Psoas muscle (tissue), 8 donors: ENCODE measurements around the gene FAM177B. TPM values are rescaled to one million over a fixed set of nuclear protein-coding genes. Genes with fewer than 3 reads are reported as not detected.

Experiments
- ATAC-seq, 4 donors: fragments of 200-7000 bp; cut with Tn5 transposase; one replicate each; pipeline ENCODE4 v1.9.1; 2020; ENCODE audit warnings: moderate library complexity in 3 of 4, mild to moderate bottlenecking in 2 of 4
- DNase-seq, 2 donors: peaks; one replicate each; pipeline ENCODE4 v3.0.0-alpha.2; 2020
- H3K27ac ChIP-seq: fragments of 200-600 bp; one replicate; pipeline ENCODE4 v1.8.0; 2022
- H3K27me3 ChIP-seq, 3 donors: fragments of 200-600 bp in 1 of 3; one replicate each; pipeline versions ENCODE4 v1.6.1 to v1.8.0; 2013 to 2022; ENCODE audit warnings: low read length in 2 of 3, mild to moderate bottlenecking in 2 of 3, moderate library complexity in 1 of 3; ENCODE audit not compliant: insufficient read depth in 3 of 3
- H3K36me3 ChIP-seq, 2 donors: fragments of 200-600 bp in 1 of 2; one replicate each; pipeline versions ENCODE4 v1.6.1 to v1.8.0; 2013 to 2022; ENCODE audit warnings: low read depth in 1 of 2, mild to moderate bottlenecking in 1 of 2, moderate library complexity in 1 of 2; ENCODE audit not compliant: insufficient read depth in 1 of 2
- H3K4me1 ChIP-seq: fragments of 200-600 bp; one replicate; pipeline ENCODE4 v1.8.0; 2022
- H3K4me3 ChIP-seq: fragments of 200-600 bp; one replicate; pipeline ENCODE4 v1.8.0; 2022; ENCODE audit warnings: mild to moderate bottlenecking
- H3K9me3 ChIP-seq: fragments of 200-600 bp; one replicate; pipeline ENCODE4 v1.8.0; 2022
- WGBS, 3 donors: extraction: QIAGEN DNeasy Blood & Tissue Kit; methylation state at CpG; one replicate each; pipeline versions ENCODE4 v1.1.6 to v1.1.7; 2013; 5-methylcytosine and 5-hydroxymethylcytosine counted together
- intact Hi-C, 2 donors: fragments of 100-400 bp; cut with DNase I; formaldehyde crosslinking; loops; one replicate each; pipeline versions ENCODE4 v1.11.0 to v1.14.2; 2022
- polyA plus RNA-seq, 3 donors: library from polyadenylated mRNA; stranded (reverse); fragments of 200-250 nt; gene quantifications; one replicate each; pipeline ENCODE4 v1.2.3, GENCODE V29; 2013
- total RNA-seq, 4 donors: library from RNA; stranded (reverse); fragmentation: NEBNext Ultra II Directional in 2 of 4; extraction: Animal tissue kit (Norgen Biotek cat#: 25700) in 2 of 4; gene quantifications; one replicate each; pipeline versions ENCODE4 v1.2.1 to v1.2.4, GENCODE V29; 2021 to 2023
- TF ChIP-seq, protein P1 (sequence below): fragments of 200-600 bp; IDR thresholded peaks from one replicate; pipeline ENCODE4 v1.8.0; 2022; ENCODE audit warnings: antibody characterized with exemption
- donor health status: healthy with polysubstance abuse.
- donor health status: DM: no; HTN: no; CAD: no; lungs with moderate emphysema.
- donor health status: Bipolar disorder and iron deficiency.
- donor health status: healthy.
- donor health status: DM: yes; HTN: yes; CAD: no.
- donor health status: DM: no; HTN: no; CAD: no.
- donor health status: DM: no; HTN: no; CAD: no.
- donor health status: DM: yes; HTN: yes; CAD: no.

The FAM177B gene
- total and polyA plus RNA-seq, 7 donors = 0.08 TPM; not detected in 6

GRCh38 chr1:222750651-222751050, 13.6 kb downstream of the FAM177B start:
- H3K36me3 ChIP-seq = no peaks in the 10 kb centered on the region
- TF ChIP-seq, protein P1, sequence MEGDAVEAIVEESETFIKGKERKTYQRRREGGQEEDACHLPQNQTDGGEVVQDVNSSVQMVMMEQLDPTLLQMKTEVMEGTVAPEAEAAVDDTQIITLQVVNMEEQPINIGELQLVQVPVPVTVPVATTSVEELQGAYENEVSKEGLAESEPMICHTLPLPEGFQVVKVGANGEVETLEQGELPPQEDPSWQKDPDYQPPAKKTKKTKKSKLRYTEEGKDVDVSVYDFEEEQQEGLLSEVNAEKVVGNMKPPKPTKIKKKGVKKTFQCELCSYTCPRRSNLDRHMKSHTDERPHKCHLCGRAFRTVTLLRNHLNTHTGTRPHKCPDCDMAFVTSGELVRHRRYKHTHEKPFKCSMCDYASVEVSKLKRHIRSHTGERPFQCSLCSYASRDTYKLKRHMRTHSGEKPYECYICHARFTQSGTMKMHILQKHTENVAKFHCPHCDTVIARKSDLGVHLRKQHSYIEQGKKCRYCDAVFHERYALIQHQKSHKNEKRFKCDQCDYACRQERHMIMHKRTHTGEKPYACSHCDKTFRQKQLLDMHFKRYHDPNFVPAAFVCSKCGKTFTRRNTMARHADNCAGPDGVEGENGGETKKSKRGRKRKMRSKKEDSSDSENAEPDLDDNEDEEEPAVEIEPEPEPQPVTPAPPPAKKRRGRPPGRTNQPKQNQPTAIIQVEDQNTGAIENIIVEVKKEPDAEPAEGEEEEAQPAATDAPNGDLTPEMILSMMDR = no peak
- ATAC-seq = no peak
- H3K4me3 ChIP-seq = no peak overlapping the region
- 91 to 95% (median 93%) methylated on average over 1 of the region's 1 CpG for WGBS, 3 donors
- DNase-seq = no peak
- intact Hi-C loops = no loop called here
- no peak overlapping the region for H3K27ac ChIP-seq
- no peaks in the 10 kb centered on the region for H3K9me3 ChIP-seq
- H3K27me3 ChIP-seq = no peaks in the 10 kb centered on the region
- no peaks in the 10 kb centered on the region for H3K4me1 ChIP-seq

DNA sequence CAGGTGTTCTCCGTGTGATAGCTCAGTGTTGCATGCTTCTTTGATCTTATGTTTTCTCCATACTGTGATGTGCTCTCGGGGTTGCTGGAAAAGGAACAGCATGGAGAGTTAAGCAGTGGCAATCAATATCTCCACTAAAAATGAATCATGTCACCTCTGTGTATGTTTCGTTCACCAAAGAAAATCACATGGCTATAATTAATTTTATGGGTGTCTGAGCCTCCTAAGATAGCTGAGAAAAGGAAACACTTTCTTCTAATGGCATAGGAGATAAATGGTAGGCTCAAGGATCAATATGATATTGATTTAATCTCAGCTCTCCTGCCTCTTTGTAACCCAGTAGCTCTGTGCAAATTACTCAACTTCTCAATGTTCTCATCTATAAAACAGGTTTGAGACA, 14.3 kb downstream of the FAM177B start:
- intact Hi-C loops = no loop called here
- Histone ChIP-seq H3K27ac (no peak overlapping the region), H3K4me3 (no peak overlapping the region), H3K27me3 (no peaks in the 10 kb centered on the region), H3K9me3 (no peaks in the 10 kb centered on the region), H3K4me1 (no peaks in the 10 kb centered on the region), H3K36me3 (no peaks in the 10 kb centered on the region)
- no peak for ATAC-seq
- 78 to 91% (median 79%) methylated on average over 3 of the region's 3 CpGs for WGBS, 3 donors
- DNase-seq = no peak
- TF ChIP-seq, protein P1 = no peak

GRCh38 chr1:222754366-222755139, 17.6 kb downstream of the FAM177B start:
- no peaks in the 10 kb centered on the region for H3K36me3 ChIP-seq
- H3K4me1 ChIP-seq = no peaks in the 10 kb centered on the region
- no peaks in the 10 kb centered on the region for H3K27me3 ChIP-seq
- ATAC-seq (peak in 3 of 4 donors; percentile 34 to 57 (median 49)), DNase-seq (peak; percentile 36 to 71)
- no peak overlapping the region for H3K4me3 ChIP-seq
- 40 to 60% (median 52%) methylated on average over 10 of the region's 10 CpGs for WGBS, 3 donors
- TF ChIP-seq, protein P1 = no peak
- no peak overlapping the region for H3K27ac ChIP-seq
- intact Hi-C loops = no loop called here
- no peaks in the 10 kb centered on the region for H3K9me3 ChIP-seq

- Histone ChIP-seq H3K36me3 (no peaks in the 10 kb centered on the region), H3K4me3 (no peak overlapping the region), H3K27me3 (no peaks in the 10 kb centered on the region), H3K9me3 (no peaks in the 10 kb centered on the region), H3K4me1 (no peaks in the 10 kb centered on the region), H3K27ac (no peak overlapping the region)
- intact Hi-C loops = no loop called here
- 38 to 44% (median 40%) methylated on average over 10 of the region's 10 CpGs for WGBS, 3 donors
- no peak for DNase-seq
- TF ChIP-seq, protein P1 = no peak
- peak in 3 of 4 donors; percentile 42 to 77 (median 75) for ATAC-seq
Measured at GRCh38 chr1:222757646-222758268, 20.8 kb downstream of the FAM177B start.
